KG1 (cell line): ENCODE data around the gene CNTN4.

ENCODE experiments used
- DNase-seq: peaks from one replicate; lab custom pipeline; 2025; lab: John Stamatoyannopoulos, UW

The CNTN4 gene

DNA sequence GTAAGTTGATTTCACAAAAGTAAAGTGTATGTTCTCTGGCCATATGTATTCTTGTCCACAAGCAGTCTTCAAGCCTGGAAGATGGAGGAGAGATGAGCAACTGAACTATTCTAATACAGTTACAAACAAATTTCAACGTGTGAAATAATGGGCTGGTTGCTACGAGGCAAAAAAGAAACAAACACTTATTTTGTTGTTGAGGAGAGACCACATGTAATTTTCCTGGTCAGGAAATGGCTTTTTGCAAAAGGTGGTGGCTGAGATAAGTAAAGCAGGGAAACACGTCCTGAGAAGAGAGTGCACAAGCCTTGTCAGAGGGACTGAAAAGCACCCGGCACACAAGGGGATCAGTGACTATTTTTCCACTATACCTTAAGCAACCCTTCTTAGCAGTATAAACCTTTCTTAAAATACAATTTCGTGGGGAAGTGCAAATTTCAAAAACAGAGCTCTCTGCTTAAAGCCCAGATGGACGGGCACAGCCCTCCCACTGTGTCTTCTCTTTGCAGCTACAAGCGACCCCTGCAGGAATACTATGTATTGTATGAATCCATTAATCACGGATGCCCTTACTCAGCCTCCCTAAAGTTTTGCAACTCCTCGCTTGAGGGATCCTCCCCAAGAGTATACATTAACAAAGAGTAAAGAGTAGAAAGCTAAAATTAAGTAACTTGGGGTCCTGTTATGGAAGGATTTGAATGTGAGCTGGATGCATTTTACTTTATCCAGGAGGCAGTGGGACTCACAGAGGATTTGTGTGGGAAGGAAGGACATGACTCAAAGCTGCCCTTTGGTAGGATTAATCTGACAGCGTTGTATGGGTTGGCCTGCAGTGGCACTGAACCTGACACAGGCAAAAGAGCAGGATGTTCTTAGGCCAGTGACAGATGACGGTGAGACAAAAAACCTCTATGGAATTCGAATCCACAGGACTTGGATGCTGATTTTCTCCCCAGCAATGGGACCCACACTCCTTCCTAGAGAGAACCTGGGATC, 757.8 kb downstream of the CNTN4 start:
- no peak for DNase-seq

DNA sequence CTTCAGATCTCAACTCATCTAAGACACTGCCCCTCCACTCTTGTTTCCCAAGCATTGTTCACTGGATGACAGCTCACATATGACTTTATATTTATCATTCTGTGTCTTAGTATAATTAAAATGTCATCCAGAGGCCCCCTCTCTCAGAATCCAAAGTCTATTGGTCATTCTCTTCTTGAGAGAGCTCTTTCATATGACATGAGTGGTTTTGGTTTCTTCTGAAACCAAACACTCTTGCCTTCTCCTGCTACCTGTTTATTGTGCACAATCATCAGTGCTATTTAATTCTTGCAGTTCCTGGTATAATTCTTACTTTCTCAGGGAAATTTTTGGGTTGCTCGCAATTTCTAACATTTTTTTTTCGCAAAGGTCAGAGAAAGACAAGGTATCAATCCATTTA, 762.0 kb downstream of the CNTN4 start:
- DNase-seq, result no peak

DNA sequence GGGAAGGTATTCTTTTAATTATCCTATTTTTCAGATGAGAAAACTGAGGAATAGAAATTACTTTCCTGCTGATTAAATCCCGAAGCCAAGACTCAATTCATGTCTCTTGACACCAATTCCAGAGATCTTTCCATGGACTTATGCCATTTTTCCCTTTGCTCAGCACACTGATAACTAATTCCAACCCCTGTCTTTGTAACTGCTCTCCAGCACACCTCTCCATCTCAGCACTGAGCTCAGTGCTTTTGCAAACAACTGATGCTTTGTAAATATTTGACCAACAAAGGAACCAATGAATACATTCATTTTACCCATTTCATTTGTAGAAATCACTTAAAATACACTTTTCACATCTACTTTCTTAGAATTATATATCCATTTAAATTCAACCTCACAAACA, 762.5 kb downstream of the CNTN4 start:
- no peak for DNase-seq

DNA sequence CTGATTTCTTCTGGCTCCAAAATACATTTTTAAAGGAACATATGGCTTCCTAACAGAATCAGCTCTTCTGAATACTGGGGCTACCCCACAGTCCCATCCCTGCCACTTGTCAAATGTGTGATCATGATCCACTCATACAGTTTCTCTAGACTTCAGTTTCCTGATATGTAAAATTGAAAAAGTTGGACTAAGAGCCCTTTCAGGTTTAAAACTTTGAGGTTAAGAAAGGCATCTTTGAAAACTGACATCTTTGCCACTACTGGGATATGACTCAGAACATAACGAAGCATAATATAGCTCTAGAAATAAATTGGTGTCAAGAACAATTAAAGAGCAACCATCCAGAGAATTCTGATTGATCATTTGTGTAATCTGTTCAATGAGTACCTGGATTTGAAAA, 763.3 kb downstream of the CNTN4 start:
- no peak for DNase-seq

DNA sequence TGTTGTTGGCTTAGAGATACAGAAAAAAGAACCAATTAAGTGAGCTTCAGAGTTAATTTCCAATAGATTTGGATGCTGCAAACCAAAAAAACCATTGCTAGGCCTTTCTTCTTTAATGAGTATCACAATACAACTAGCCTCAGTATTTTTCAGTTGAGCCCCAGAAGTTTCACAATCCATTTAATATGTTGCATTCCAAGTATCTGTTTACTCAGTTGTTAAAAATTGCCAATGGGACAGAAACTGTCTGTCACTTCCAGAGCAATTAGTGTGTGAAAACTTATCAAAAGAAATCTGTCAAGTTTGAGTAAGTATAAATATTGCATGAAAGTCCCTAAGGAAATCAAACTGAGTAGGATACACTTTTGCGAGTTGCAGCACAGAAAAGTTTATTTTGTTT, 763.7 kb downstream of the CNTN4 start:
- no peak for DNase-seq

DNA sequence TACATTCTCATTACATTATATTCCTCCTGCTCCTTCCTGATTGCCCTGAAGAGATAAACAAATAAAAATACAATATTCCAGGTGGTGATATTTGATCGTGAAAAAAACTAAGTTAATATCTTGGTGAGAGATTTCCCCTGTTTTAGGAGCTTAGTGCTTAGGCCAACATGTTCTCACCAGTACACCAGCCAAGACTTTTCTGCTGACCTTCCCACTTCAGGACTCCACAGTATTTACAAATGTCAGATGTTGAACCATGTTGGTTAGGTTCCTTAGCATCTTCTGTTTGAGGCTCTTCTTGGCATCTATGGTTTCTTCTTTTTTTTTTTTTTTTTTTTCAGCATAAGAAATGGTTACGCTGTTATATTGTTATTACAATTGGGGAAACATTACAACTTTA, 764.5 kb downstream of the CNTN4 start:
- no peak for DNase-seq

DNA sequence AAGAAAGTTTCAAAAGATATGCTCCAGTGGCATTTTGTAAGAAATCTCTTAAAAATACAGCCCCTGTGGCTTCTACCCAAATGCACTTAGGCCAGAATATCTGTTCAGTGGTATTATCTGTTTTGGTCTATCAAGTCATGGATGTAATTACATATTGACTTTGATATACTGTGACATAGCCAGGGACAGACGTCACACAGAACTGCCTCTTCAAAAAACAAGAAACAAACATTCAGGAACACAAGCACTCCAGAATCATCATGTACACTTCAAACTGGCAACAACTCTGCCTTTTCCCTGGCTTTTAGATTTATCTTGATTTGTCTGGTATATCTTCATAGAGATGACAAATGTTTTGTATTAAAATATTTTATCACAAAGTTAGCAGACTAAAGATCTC, 771.2 kb downstream of the CNTN4 start:
- DNase-seq, result no peak

DNA sequence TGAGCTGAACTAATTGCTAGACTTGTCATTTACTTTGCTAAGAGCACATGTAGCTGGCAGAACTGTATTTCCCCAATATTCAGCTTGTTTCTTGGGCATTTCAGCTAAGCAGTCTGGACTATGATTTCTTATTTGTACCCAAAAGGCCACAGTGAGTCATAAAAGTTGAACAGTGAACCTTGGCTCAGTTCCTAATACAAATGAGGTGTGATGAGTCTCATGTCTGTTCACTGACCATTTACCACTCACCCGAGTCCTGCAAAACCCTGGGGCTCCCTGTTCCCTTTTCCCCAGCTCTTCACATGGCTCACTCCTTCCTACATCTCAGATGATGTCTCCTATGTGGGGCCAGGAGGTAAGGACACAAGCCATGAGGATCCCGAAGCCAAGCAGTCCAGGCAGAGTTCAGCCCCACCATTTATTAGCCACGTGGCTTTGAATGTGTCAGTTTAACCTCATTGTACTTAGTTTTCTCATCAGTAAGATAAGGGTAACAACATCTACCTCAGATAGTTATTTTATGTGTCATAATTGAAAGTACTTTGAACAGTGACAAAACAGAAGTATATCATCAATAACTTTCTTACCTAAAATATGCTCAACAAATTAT, 772.2 kb downstream of the CNTN4 start:
- DNase-seq, result no peak

DNA sequence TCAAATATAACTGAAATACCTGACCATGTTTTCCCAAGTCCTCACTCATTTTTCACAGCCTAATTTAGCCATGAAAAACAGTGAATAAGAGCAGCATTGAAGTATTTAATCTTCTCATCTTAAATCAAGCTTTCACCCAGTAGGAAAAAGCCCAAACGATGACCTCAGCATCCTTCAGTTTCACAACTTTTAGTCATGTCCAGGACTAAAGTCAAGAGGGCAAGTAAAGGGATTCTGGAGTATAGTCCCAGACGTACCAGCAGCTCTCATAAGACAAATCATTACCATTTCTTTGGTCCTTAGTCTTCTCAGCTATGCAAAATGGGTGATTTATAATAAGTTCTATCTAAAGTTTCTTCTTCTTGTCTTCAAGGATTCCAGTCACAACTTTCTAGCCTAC, 774.2 kb downstream of the CNTN4 start:
- no peak for DNase-seq

DNA sequence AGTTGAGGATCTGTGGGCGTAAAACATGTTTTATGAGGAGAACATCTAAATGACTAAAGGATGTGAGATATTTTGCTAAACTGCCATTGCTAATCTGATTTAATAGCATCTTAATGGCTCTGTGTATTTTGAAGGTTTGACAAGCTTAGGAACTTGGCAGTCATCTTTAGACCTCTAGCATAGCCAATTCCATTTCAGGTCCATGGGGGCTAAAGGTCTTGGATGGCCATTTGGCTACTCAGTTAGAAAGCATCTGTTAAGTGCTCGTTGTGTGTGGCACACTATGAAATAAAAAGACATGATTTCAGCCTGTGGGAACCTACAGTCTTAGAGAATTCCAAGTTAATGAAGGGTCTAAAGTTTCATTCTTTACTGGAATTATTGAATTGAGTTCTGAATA, 775.3 kb downstream of the CNTN4 start:
- no peak for DNase-seq

DNA sequence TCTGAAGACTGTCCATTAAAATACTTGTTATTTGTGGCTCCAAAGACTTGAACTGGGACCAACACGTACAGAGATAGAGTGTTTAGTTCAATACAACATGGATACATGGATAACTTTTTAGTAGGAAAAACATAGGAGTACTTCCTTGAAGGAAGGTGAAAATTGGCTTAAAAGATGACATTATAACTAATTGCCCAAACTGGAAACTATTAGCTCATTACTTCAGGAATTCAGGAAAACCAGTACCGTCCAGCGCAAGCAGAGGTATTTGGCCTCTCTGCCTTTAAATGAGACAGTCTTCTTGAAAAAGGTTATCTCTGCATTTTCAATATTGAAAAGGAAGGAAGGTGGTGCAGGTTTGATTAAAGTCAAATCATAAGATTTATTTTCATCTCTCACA, 777.0 kb downstream of the CNTN4 start:
- no peak for DNase-seq

DNA sequence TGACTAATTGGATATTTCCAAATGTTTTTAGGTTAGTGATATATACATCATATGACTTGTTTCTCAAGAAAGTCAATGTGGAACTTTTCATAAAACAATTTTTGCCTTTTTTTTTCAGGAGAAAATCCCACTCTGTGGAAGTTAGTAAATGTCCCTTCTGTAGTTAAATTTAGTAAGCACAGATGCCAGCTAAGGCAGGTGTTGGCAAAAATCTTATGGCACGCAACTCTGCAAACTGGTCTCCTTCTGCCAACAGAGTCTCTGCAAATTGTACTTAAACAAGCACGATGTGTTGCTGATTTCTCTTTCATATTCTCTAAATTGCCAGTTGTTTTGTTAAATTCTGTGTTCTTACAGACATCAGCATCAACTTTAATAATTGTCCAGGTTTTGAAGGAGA, 777.7 kb downstream of the CNTN4 start:
- no peak for DNase-seq

DNA sequence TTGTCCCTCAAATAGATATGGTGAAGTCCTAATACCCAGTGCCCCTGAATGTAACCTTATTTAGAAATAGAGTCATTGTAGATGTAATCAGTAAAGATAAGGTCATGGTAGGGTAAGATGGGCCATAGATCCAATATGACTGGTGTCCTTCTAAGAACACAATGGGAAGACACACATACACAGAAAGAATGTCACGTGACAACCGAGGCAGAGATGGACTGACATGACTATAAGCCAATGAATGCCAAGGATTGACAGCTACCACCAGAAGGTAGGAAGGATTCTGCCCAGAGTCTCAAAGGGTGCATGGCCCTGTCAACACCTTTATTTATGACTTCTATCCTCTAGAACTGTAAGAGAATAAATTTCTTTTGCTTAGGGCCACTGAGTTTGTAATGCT, 780.4 kb downstream of the CNTN4 start:
- no peak for DNase-seq

DNA sequence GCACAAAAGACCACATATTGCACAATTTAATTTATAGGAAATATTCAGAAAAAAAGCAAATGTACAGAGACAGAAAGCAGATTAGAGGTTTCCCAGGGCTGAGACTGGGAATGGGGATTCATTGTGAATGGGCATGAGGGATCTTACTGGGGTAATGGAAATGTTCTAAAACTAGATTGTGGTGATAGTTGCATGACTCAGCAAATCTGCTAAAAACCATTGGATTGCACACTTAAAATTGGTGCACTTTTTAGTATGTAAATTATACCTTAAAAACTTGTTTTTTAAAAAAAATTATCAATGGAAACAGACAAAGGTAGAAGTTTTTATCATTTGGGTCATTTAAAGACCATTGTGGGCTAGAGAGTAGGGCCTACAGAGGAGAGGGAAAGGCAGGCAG, 780.9 kb downstream of the CNTN4 start:
- no peak for DNase-seq

DNA sequence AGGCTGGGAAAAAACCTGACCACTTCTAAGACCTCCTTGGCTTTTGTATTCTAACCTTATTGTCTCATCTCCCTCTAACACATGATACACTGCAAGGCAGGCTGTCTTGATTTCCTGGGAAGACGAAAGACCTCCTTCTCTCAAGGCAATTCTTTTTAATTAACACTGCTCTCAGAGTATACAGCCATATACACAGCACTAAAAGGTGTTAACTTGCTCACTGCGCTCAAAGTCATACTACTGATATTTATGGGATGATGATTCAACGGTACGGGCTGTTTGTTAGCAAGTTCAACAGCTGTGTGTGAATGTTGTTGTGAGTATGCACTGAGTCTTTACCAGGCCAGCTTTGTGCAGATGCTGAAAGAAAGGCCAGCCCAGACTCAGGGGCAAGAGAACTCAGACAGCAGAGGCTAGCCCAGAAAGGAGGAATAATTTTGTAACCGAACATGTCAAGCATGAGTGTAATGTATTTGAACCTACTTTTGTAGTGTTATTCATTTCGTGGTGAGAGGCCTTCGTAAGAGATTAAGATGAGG, 781.6 kb downstream of the CNTN4 start:
- no peak for DNase-seq

DNA sequence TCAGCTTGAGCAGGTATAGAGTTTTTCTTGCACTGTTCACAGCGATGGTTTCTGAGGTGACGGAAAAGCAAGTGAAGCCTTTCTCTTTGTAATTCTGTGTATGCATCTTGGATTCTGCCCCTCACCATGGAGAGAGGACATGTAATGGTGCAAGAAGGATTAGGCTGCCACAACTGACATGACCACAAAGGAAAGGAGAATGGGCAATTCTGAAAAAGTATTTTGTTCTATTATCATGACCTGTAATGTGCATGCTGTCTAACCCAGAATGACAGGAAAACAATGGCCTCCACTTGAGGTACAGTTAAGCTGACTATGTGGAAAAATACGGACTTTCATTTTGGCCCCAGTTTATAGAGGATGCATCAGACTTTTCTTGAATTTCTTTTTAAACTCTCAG, 784.6 kb downstream of the CNTN4 start:
- no peak for DNase-seq

DNA sequence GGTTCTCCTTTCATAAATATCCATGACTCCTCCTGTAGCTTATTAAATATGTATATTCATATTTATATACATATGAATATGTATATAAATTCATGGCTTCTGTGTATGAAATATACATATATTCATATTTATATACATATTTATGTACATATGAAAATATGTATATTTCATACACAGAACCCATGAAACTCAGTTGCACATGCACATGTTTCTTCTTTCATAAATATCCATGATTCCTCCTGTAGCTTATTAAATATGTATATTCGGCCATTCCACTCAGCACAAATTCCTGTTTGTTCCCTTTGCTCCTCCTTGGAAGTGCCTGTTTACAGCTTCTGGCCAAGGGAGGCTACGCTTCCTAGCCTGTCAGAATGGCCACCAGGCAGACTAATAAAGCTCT, 789.9 kb downstream of the CNTN4 start:
- DNase-seq, result no peak

DNA sequence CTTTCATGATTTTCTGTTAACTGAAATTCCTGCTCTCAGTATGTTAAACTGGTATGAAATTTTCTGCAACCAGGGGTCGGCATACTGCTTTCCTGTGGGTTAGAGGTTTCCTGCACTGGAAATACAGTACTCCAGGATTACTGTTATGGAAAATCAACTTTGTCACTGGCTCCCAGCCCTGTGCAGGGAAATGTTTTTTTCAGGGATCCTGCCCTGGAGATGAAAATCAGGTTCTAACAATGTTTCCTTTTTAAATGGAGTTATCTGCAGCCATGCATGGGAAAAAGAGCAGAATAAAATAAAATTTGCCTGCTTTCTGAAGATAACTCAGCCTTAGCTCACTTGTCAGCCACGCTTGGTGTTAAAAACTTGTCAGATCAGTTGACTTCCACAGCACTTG, 791.1 kb downstream of the CNTN4 start:
- DNase-seq, result no peak

DNA sequence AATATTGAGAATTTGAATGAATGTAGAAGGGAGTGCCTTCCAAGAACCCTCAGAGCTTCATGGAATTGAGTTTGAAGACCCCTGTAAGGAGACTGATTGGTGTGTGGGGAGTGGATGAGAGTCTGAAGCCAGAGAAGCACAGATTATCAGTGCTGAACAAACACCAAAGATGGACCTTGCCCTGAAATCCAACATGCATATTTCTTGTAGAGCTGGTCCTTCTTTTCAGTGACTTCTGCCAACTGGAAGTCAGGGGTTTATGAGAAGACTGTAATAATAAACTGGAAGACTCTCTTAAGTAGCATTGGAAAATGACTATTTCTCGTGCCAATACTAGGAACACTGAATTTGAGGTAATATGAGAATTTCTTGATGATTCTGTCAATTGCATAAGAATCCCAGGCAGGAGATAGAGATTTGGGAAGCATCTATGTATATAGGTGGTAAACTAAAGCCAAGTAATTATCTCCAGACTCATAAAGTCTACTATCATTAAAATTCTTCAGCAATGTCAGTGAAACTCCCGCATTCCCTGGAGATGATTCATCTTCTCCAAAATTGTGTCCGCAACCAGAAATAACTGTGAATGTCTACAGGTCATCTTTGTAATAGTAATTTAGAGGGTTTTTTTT, 797.8 kb downstream of the CNTN4 start:
- no peak for DNase-seq

DNA sequence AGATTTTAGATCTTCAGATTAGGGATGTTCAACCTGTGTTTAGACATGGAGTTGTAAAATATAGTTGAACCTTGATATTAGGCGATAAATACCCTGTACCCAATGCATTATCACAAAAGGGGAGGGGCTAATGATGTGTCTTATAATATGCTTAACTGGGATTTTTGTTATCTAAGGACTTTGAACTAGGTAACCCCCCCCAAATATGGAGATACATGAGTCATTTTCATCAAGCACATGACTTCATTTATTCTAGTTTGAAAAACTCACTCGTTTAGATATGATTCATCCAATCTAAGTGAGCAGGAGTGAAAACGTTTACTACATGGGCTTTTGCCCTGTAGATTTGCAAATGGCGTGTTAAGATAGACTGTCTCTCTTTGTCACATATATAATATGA, 799.2 kb downstream of the CNTN4 start:
- DNase-seq, result no peak

DNA sequence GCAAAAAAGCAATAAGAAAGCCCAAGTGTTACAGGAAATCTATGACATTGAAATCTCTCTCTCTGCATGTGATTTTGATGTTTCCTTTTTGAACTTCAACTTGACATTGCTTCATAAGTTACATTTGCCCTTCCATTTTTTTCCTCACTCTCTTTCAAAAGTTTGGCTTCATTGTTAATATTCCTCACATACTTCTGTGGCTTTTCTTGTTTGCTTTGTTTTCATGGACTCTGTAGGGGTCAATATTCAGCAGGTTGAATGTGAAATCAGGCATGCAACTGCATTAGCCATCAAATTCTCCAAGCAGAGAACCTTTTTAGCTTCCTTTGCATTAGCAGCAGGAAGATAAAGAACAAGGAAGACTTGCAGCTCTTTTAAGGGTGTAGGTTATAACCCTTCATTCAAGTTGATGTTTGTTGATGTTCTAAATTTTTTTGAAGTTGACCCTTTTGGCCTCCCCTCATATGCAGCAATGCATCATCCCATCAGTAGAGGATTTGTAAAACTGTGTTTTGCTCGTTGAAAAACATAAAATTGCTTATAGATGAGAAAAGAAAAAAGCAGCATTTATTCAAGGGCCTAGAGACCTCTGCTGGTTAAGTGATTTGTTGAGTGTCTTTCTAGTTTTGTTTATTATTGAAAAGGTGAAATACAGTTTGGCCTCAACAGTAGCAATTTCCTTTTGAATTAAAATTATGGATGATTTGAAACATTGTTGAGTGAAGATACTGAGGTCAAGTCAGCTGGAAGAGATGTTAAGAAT, 800.1 kb downstream of the CNTN4 start:
- no peak for DNase-seq

DNA sequence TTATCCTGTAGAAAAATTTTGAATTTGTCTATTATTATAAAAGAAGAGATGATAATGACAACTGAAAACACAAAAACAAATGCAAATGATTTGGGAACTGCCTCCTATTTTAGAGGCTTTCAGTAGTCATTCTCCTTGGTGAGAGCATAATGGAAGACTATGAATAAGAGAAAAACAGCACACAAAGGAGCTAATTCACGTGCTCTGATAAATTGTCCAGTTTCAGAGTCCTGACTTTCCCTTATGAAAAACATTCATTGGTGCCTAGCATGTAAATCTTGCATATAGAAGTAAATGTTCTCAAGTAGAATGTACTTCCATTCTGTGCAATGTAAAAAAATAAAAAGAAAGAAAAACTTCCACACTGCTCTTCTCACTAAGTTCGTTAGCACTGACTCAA, 805.4 kb downstream of the CNTN4 start:
- no peak for DNase-seq
